Memory B cell (primary cell): ENCODE measurements around the gene PLD3.

Experiments used
- ATAC-seq: fragments of 150-1000 bp; cut with Tn5 transposase; 2 replicates; pipeline ENCODE4 v1.10.0; 2021; ENCODE audit warnings: low read depth, mild to moderate bottlenecking, moderate library complexity
- DNase-seq, 2 donors: peaks; one replicate each; pipeline ENCODE4 v3.0.0; 2022; ENCODE audit warnings: low spot score in 2 of 2
- H3K27ac Mint-ChIP-seq: one replicate; pipeline ENCODE4 v1.8.0; 2022; ENCODE audit warnings: mild to moderate bottlenecking, moderate library complexity, mixed read lengths
- H3K27me3 Mint-ChIP-seq: one replicate; pipeline ENCODE4 v1.8.0; 2022; ENCODE audit warnings: mixed read lengths
- H3K36me3 Mint-ChIP-seq: one replicate; pipeline ENCODE4 v1.8.0; 2022; ENCODE audit warnings: mild to moderate bottlenecking, mixed read lengths
- H3K4me1 Mint-ChIP-seq: one replicate; pipeline ENCODE4 v1.8.0; 2022; ENCODE audit warnings: mixed read lengths
- H3K4me3 Mint-ChIP-seq: one replicate; pipeline ENCODE4 v1.8.0; 2022; ENCODE audit warnings: mild to moderate bottlenecking, moderate library complexity, mixed read lengths
- H3K9me3 Mint-ChIP-seq: one replicate; pipeline ENCODE4 v1.8.0; 2022; ENCODE audit warnings: mixed read lengths

Gene PLD3

GRCh38 chr19:40339018-40339728, 9.3 kb upstream of the PLD3 start:
- Mint-ChIP-seq H3K27me3 (no peaks in the 10 kb centered on the region), H3K36me3 (peaks cover 18% of the 10 kb centered on the region), H3K27ac (no peak overlapping the region), H3K4me1 (peaks cover 9% of the 10 kb centered on the region), H3K4me3 (no peak overlapping the region), H3K9me3 (no peaks in the 10 kb centered on the region)
- no peak for ATAC-seq
- no peak for DNase-seq

GRCh38 chr19:40341601-40342482, 6.7 kb upstream of the PLD3 start:
- DNase-seq = no peak
- Mint-ChIP-seq H3K27ac (no peak overlapping the region), H3K4me3 (no peak overlapping the region), H3K27me3 (no peaks in the 10 kb centered on the region), H3K4me1 (peaks cover 9% of the 10 kb centered on the region), H3K9me3 (no peaks in the 10 kb centered on the region), H3K36me3 (peaks cover 10% of the 10 kb centered on the region)
- ATAC-seq = no peak

- Mint-ChIP-seq H3K4me1 (peaks cover 12% of the 10 kb centered on the region), H3K36me3 (peaks cover 10% of the 10 kb centered on the region), H3K4me3 (no peak overlapping the region), H3K27ac (no peak overlapping the region), H3K27me3 (no peaks in the 10 kb centered on the region), H3K9me3 (no peaks in the 10 kb centered on the region)
- no peak for DNase-seq
- no peak for ATAC-seq
These were observed 5.7 kb upstream of the PLD3 start for GRCh38 chr19:40342644-40343311.

GRCh38 chr19:40344422-40344821, 4.1 kb upstream of the PLD3 start:
- Mint-ChIP-seq H3K4me3 (no peak overlapping the region), H3K36me3 (peaks cover 3% of the 10 kb centered on the region), H3K9me3 (no peaks in the 10 kb centered on the region), H3K27ac (no peak overlapping the region), H3K27me3 (no peaks in the 10 kb centered on the region), H3K4me1 (peaks cover 18% of the 10 kb centered on the region)
- ATAC-seq (no peak), DNase-seq (no peak)

- H3K9me3 Mint-ChIP-seq = no peaks in the 10 kb centered on the region
- DNase-seq = no peak
- peak overlapping the region; percentile 73 for H3K27ac Mint-ChIP-seq
- peak overlapping the region; percentile 85 for H3K4me3 Mint-ChIP-seq
- peaks cover 4% of the 10 kb centered on the region for H3K36me3 Mint-ChIP-seq
- no peaks in the 10 kb centered on the region for H3K27me3 Mint-ChIP-seq
- no peak for ATAC-seq
- H3K4me1 Mint-ChIP-seq = peaks cover 14% of the 10 kb centered on the region
These were observed 539 bp downstream of the PLD3 start for GRCh38 chr19:40348961-40349507.

GRCh38 chr19:40355975-40356680, 7.6 kb downstream of the PLD3 start:
- ATAC-seq = no peak
- Mint-ChIP-seq H3K36me3 (peaks cover 15% of the 10 kb centered on the region), H3K27me3 (no peaks in the 10 kb centered on the region), H3K9me3 (no peaks in the 10 kb centered on the region), H3K27ac (peak overlapping the region; percentile 26), H3K4me3 (no peak overlapping the region), H3K4me1 (peaks cover 20% of the 10 kb centered on the region)
- no peak for DNase-seq

DNA sequence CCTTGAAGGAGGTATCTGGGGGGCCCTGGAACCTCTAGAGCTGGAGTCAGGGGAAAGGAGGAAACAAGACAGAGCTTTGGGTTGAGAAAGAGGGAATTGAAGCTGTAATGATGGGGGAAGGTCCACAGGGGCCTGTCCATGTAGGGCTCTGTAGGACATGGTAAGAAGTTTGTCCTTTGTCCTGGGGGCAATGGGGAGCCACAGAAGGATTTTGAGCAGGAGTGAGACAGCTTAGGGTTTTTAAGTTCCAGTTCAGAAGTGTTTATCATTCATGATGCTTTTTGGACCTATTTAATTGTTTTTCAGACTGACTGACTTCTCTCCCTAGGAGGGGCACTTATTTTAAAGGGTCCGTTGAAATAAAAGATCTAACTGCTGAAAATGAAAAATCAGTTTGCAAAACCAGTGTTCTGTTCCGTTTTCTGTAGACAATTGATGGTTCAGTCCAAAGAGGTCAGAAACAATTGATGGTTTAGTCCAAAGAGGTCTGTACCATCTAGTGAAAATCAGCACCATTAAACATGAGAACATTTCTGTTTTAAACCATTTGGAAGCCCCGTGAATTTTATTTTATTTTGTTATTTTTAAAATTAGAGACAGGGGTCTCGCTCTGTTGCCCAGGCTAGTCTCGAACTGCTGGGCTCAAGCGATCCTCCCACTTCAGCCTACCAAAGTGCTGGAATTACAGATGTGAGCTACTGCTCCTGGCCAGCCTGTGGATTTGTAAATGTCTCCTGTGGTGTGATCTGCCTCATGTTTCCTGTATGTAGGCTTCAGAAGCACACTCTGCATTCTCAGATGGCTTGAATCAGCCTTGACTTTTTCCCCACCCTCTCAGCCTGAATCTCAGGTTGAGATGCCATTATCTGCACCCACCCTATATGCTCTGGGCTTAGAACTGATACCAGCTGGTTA, 8.4 kb downstream of the PLD3 start:
- Mint-ChIP-seq H3K4me1 (peaks cover 22% of the 10 kb centered on the region), H3K27ac (no peak overlapping the region), H3K36me3 (peaks cover 12% of the 10 kb centered on the region), H3K4me3 (no peak overlapping the region), H3K27me3 (no peaks in the 10 kb centered on the region), H3K9me3 (no peaks in the 10 kb centered on the region)
- ATAC-seq (no peak), DNase-seq (no peak)

DNA sequence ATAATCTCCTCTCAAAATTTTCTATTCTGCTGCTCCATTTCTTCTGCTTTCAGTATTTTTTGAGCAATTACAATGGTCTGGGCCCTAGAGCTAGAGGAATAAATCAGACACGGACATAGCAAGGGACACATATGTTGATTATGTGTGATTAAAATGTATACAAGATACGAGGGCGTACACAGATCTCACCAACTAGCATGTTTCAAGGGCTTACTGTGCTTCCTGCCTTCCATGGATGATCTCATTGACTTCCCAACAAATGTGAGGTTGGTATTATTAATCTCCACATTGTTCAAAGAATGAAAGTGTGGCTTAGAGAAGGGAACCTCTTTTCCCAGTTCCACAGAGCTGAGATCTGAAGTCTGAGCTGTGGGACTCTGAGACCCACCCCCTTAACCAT, 9.1 kb downstream of the PLD3 start:
- Mint-ChIP-seq H3K27me3 (no peaks in the 10 kb centered on the region), H3K27ac (no peak overlapping the region), H3K4me3 (no peak overlapping the region), H3K9me3 (no peaks in the 10 kb centered on the region), H3K36me3 (peaks cover 17% of the 10 kb centered on the region), H3K4me1 (peaks cover 22% of the 10 kb centered on the region)
- no peak for DNase-seq
- ATAC-seq = no peak

GRCh38 chr19:40358773-40359172, 10.3 kb downstream of the PLD3 start:
- Mint-ChIP-seq H3K27me3 (no peaks in the 10 kb centered on the region), H3K9me3 (no peaks in the 10 kb centered on the region), H3K4me1 (peaks cover 26% of the 10 kb centered on the region), H3K36me3 (peaks cover 20% of the 10 kb centered on the region), H3K4me3 (peak overlapping the region; percentile 24), H3K27ac (no peak overlapping the region)
- ATAC-seq (peak; percentile 99), DNase-seq (peak; percentile 25 to 53)

DNA sequence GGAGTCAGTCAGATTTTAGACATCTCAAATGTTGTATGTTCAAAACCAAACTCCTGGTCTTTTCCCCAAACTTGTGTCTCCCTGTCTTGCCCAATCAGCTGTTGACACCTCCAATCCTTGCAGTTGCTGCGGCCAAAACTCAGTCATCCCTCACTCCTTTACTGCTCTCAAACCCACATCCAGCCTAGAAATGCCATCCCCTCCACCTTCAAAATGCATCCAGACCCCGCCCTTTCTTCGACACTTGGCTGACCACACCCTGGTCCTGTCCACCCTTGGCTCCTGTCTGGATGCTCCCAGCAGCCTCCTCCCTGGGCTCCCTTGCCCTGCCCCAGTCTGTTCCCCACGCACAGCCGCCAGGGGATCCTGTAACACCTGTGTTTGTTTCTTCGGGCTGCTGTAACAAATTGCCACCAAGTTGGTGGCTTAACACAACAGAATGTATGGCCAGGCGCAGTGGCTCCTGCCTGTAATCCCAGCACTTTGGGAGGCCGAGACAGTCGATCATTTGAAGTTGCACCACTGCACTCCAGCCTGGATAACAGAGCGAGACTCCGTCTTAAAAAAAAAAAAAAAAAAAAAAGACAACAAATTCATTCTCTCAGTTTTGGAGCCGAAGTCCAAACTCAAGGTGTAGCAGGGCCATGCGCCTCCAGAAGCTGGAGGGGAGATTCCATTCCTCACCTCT, 11.7 kb downstream of the PLD3 start:
- ATAC-seq = no peak
- Mint-ChIP-seq H3K36me3 (peaks cover 18% of the 10 kb centered on the region), H3K27me3 (no peaks in the 10 kb centered on the region), H3K9me3 (no peaks in the 10 kb centered on the region), H3K4me3 (no peak overlapping the region), H3K4me1 (peaks cover 28% of the 10 kb centered on the region), H3K27ac (no peak overlapping the region)
- no peak for DNase-seq

GRCh38 chr19:40360708-40361241, 12.3 kb downstream of the PLD3 start:
- ATAC-seq (no peak), DNase-seq (no peak)
- no peak overlapping the region for H3K4me3 Mint-ChIP-seq
- no peak overlapping the region for H3K27ac Mint-ChIP-seq
- no peaks in the 10 kb centered on the region for H3K9me3 Mint-ChIP-seq
- peaks cover 26% of the 10 kb centered on the region for H3K4me1 Mint-ChIP-seq
- peaks cover 18% of the 10 kb centered on the region for H3K36me3 Mint-ChIP-seq
- H3K27me3 Mint-ChIP-seq = no peaks in the 10 kb centered on the region

- DNase-seq (no peak), ATAC-seq (no peak)
- no peaks in the 10 kb centered on the region for H3K27me3 Mint-ChIP-seq
- no peaks in the 10 kb centered on the region for H3K9me3 Mint-ChIP-seq
- H3K27ac Mint-ChIP-seq = no peak overlapping the region
- H3K4me3 Mint-ChIP-seq = no peak overlapping the region
- peaks cover 18% of the 10 kb centered on the region for H3K4me1 Mint-ChIP-seq
- H3K36me3 Mint-ChIP-seq = peaks cover 16% of the 10 kb centered on the region
These were observed 13.7 kb downstream of the PLD3 start for GRCh38 chr19:40362160-40362559.
